CD4-positive, alpha-beta T cell (primary cell): ENCODE results near the gene HELB. TPM values are rescaled to one million over a fixed set of nuclear protein-coding genes. Genes with fewer than 3 reads are reported as not detected.
A peak's percentile ranks its signal among the peaks of the same experiment; 100 is the strongest.

Experiments used
- ATAC-seq: fragments of 200-7000 bp; cut with Tn5 transposase; one replicate; pipeline ENCODE4 v1.10.0; 2022; ENCODE audit warnings: mild to moderate bottlenecking; ENCODE audit not compliant: poor library complexity
- CTCF ChIA-PET: fragments of 350-600 bp; sonication (Branson Sonifier 250); formaldehyde crosslinking; loops from one replicate; lab custom pipeline; 2021; ENCODE audit warnings: antibody characterized with exemption, inconsistent platforms; lab: Charles Lee
- POLR2A ChIA-PET: fragments of 350-600 bp; sonication (Branson Sonifier 250); formaldehyde crosslinking; loops from one replicate; lab custom pipeline; 2021; ENCODE audit warnings: antibody characterized with exemption, inconsistent platforms; lab: Charles Lee
- DNase-seq, 14 experiments: peaks; one replicate each; pipeline ENCODE4 v3.0.0-alpha.2; 2013 to 2020; ENCODE audit warnings: mixed read lengths in 2 of 14
- H3K27ac ChIP-seq, 2 donors: one replicate each; pipeline versions ENCODE4 v1.5.1 to v1.7.0; 2013; ENCODE audit warnings: low read length in 2 of 2, low read depth in 1 of 2, mild to moderate bottlenecking in 1 of 2
- H3K27me3 ChIP-seq, 2 experiments: 1 replicate in 1 of 2; 2 replicates in 1 of 2; pipeline versions ENCODE4 v1.6.1 to v1.7.0; 2013; ENCODE audit warnings: low read length in 2 of 2, control low read depth in 1 of 2, mild to moderate bottlenecking in 1 of 2, moderate library complexity in 1 of 2; ENCODE audit not compliant: insufficient read depth in 2 of 2, control insufficient read depth in 1 of 2
- H3K36me3 ChIP-seq: one replicate; pipeline ENCODE4 v1.6.1; 2013; ENCODE audit warnings: low read length, control low read depth; ENCODE audit not compliant: insufficient read depth
- H3K4me1 ChIP-seq: one replicate; pipeline ENCODE4 v1.6.1; 2013; ENCODE audit warnings: low read length, control low read depth; ENCODE audit not compliant: insufficient read depth
- H3K4me3 ChIP-seq: one replicate; pipeline ENCODE4 v1.5.1; 2013; ENCODE audit warnings: mild to moderate bottlenecking, low read length, moderate library complexity
- H3K9me3 ChIP-seq, 2 experiments: 1 replicate in 1 of 2; 2 replicates in 1 of 2; pipeline versions ENCODE4 v1.6.1 to v1.7.0; 2013; ENCODE audit warnings: low read length in 2 of 2, mild to moderate bottlenecking in 2 of 2, control low read depth in 1 of 2, moderate library complexity in 1 of 2; ENCODE audit not compliant: control insufficient read depth in 1 of 2, insufficient read depth in 1 of 2
- H3K27ac Mint-ChIP-seq: one replicate; pipeline ENCODE4 v1.8.0; 2020; ENCODE audit warnings: mixed read lengths
- H3K27me3 Mint-ChIP-seq: one replicate; pipeline ENCODE4 v1.8.0; 2021; ENCODE audit warnings: mixed read lengths
- H3K36me3 Mint-ChIP-seq: one replicate; pipeline ENCODE4 v1.8.0; 2021; ENCODE audit warnings: low read depth, mixed read lengths
- H3K4me1 Mint-ChIP-seq: one replicate; pipeline ENCODE4 v1.8.0; 2021; ENCODE audit warnings: low read depth, mixed read lengths
- H3K4me3 Mint-ChIP-seq: one replicate; pipeline ENCODE4 v1.8.0; 2020; ENCODE audit warnings: mild to moderate bottlenecking, mixed read lengths
- H3K9me3 Mint-ChIP-seq: one replicate; pipeline ENCODE4 v1.8.0; 2020; ENCODE audit warnings: mixed read lengths
- CTCF ChIP-seq: fragments of 200-600 bp; IDR thresholded peaks from one replicate; pipeline ENCODE4 v1.8.0; 2022; ENCODE audit warnings: antibody characterized with exemption, mild to moderate bottlenecking
- intact Hi-C, 2 experiments: fragments of 100-400 bp; cut with DNase I in 1 of 2; cut with micrococcal nuclease in 1 of 2; formaldehyde crosslinking; loops; one replicate each; pipeline versions ENCODE4 v1.15.1 to v1.9.0; 2023 to 2025; cut with DNase I, micrococcal nuclease
- total RNA-seq, 174 experiments: library from RNA in 2 of 174; stranded (reverse) in 2 of 174; gene quantifications; one replicate each; pipeline ENCODE4 v1.2.3 and lab custom pipeline; 2021 to 2026

The HELB gene
- total RNA-seq, 2 experiments from 2014 or later, result 33.8 to 35.8 TPM

GRCh38 chr12:66345212-66345611, 42.9 kb downstream of the HELB start:
- peaks cover 74% of the 10 kb centered on the region for H3K36me3 ChIP-seq

GRCh38 chr12:66345956-66346355, 43.7 kb downstream of the HELB start:
- Mint-ChIP-seq H3K27ac (peak overlapping the region; percentile 40), H3K4me1 (peaks cover 28% of the 10 kb centered on the region), H3K27me3 (no peaks in the 10 kb centered on the region), H3K4me3 (no peak overlapping the region), H3K36me3 (peaks cover 14% of the 10 kb centered on the region), H3K9me3 (no peaks in the 10 kb centered on the region)
- H3K4me3 ChIP-seq, result no peak overlapping the region
- no peak for ATAC-seq
- ChIA-PET CTCF (interaction anchor here (1.8 to 2.3 kb wide), 2 partner anchors 67 to 76 kb away, joined by 4 to 5 read pairs; no protein-coding TSS in a partner anchor), POLR2A (no interaction called here)
- intact Hi-C loops, result loop anchor here in 1 of 2 experiments (10.0 kb wide), 1 partner anchor 71 kb away; no protein-coding TSS in a partner anchor
- H3K36me3 ChIP-seq, result peaks cover 73% of the 10 kb centered on the region
- H3K4me1 ChIP-seq, result peaks cover 2% of the 10 kb centered on the region
- H3K27ac ChIP-seq, result no peak overlapping the region
- DNase-seq, result no peak
- no peaks in the 10 kb centered on the region for H3K27me3 ChIP-seq
- H3K9me3 ChIP-seq, result peaks cover 4 to 9% of the 10 kb centered on the region in 2 experiments
- no peak for TF ChIP-seq CTCF

More at GRCh38 chr12:66345212-66345611, 42.9 kb downstream of the HELB start:
- no peak overlapping the region for H3K4me3 ChIP-seq
- ChIA-PET CTCF (interaction anchor here (1.8 to 2.3 kb wide), 2 partner anchors 66 to 75 kb away, joined by 4 to 5 read pairs; no protein-coding TSS in a partner anchor), POLR2A (no interaction called here)
- Mint-ChIP-seq H3K4me3 (no peak overlapping the region), H3K4me1 (peaks cover 28% of the 10 kb centered on the region), H3K36me3 (peaks cover 6% of the 10 kb centered on the region), H3K27me3 (no peaks in the 10 kb centered on the region), H3K9me3 (peaks cover 1% of the 10 kb centered on the region), H3K27ac (peak overlapping the region; percentile 40)
- peaks cover 2% of the 10 kb centered on the region for H3K4me1 ChIP-seq
- no peak for ATAC-seq
- no peak for DNase-seq
- TF ChIP-seq CTCF, result no peak
- H3K9me3 ChIP-seq, result peaks cover 7 to 16% of the 10 kb centered on the region in 2 experiments
- no peak overlapping the region for H3K27ac ChIP-seq
- H3K27me3 ChIP-seq, result no peaks in the 10 kb centered on the region
- intact Hi-C loops, result loop anchor here in 1 of 2 experiments (10.0 kb wide), 1 partner anchor 70 kb away; no protein-coding TSS in a partner anchor

GRCh38 chr12:66351301-66351700, 49.0 kb downstream of the HELB start:
- no peaks in the 10 kb centered on the region for H3K4me1 ChIP-seq
- no peaks in the 10 kb centered on the region for H3K9me3 ChIP-seq
- ATAC-seq, result no peak
- no peaks in the 10 kb centered on the region for H3K27me3 Mint-ChIP-seq
- H3K36me3 Mint-ChIP-seq, result peaks cover 40% of the 10 kb centered on the region
- no peak overlapping the region for H3K4me3 Mint-ChIP-seq
- H3K27ac ChIP-seq, result no peak overlapping the region
- no peak for TF ChIP-seq CTCF
- CTCF ChIA-PET, result interaction anchor here (1.5 kb wide), 1 partner anchor 81 kb away, joined by 3 read pairs; no protein-coding TSS in a partner anchor
- POLR2A ChIA-PET, result no interaction called here
- no peak overlapping the region for H3K27ac Mint-ChIP-seq
- H3K27me3 ChIP-seq, result no peaks in the 10 kb centered on the region
- H3K9me3 Mint-ChIP-seq, result no peaks in the 10 kb centered on the region
- H3K36me3 ChIP-seq, result peaks cover 42% of the 10 kb centered on the region
- H3K4me3 ChIP-seq, result no peak overlapping the region
- intact Hi-C loops, result no loop called here
- H3K4me1 Mint-ChIP-seq, result no peaks in the 10 kb centered on the region
- no peak for DNase-seq
